ENCODE measurements around the gene KNOP1. TPM values are rescaled to one million over a fixed set of nuclear protein-coding genes. Genes with fewer than 3 reads are reported as not detected.

KNOP1 gene
- total and polyA plus RNA-seq, 2 of the 13 experiments (the other 11 are each of a cell fraction or from before 2014, with no cell fraction given) = 21.2 to 57.5 TPM

DNA sequence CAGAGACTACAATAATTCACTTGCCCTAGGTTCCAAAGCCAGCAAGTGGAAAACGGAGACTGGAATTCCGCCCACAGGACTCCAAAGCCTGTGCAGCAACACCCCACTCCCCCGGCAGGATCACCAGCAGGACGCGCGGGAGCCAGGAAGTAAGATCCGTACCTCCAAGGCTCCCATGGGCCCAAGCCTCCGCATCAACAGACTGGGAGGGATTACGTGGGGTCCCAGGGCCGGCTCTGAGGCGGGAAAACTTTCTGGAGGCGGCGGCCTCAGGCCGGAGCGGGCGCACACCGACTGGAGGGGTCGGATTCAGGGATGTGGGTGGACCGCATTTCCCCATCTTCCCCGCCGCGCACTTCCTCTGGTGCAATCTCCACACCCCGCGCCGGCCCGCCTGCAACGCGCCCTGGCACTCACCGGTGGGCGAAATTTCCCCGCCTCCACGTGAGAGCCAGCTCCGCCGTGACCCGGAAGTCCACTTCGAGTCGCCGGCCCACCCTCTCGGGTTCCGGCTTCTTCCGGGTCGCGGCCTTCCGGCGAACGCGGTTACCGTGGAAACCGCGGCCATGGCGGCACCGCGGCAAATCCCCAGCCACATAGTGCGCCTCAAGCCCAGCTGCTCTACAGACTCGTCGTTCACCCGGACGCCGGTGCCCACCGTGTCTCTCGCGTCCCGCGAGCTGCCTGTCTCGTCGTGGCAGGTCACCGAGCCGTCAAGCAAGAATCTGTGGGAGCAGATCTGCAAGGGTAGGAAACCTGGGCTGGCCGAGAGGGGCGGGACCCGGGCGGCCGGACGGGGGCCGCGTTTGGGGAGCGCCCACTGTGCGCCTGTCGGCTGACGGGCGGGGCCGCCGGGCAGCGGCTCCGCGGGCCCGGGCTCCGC lies at the start of gene KNOP1, which contains the start of gene IQCK (continued):
- peak; percentile 82; the same call in 1 of the 2 replicates for TF ChIP-seq ZSCAN21 (CRISPR knock-in tag; IDR thresholded peaks at IDR 0.05; ENCODE audit: borderline replicate concordance)
- TF ChIP-seq ZNF44 (CRISPR knock-in tag; IDR thresholded peaks at IDR 0.05) = 0 out of 2 replicates have a peak, but pooled peaks have one; percentile 74
- TF ChIP-seq PHF21A (CRISPR knock-in tag; IDR thresholded peaks at IDR 0.05) = 0 out of 2 replicates have a peak, but pooled peaks have one; percentile 9
- peak; percentile 100 for TF ChIP-seq ZNF501 (CRISPR knock-in tag; IDR thresholded peaks at IDR 0.05)
- 0 out of 2 replicates have a peak, but pooled peaks have one; percentile 22 for TF ChIP-seq ZNF256 (CRISPR knock-in tag; conservative IDR thresholded peaks at IDR 0.05)
- peak; percentile 80; the same call in 1 of the 2 replicates for TF ChIP-seq AKAP8 (CRISPR knock-in tag; IDR thresholded peaks at IDR 0.05)
- TF ChIP-seq, protein P1, sequence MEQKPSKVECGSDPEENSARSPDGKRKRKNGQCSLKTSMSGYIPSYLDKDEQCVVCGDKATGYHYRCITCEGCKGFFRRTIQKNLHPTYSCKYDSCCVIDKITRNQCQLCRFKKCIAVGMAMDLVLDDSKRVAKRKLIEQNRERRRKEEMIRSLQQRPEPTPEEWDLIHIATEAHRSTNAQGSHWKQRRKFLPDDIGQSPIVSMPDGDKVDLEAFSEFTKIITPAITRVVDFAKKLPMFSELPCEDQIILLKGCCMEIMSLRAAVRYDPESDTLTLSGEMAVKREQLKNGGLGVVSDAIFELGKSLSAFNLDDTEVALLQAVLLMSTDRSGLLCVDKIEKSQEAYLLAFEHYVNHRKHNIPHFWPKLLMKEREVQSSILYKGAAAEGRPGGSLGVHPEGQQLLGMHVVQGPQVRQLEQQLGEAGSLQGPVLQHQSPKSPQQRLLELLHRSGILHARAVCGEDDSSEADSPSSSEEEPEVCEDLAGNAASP (CRISPR knock-in tag; IDR thresholded peaks at IDR 0.05; ENCODE audit: borderline replicate concordance) = no peak; the same call in 1 of the 2 replicates
- no peak for TF ChIP-seq CBX2 (IDR thresholded peaks at IDR 0.05; ENCODE audit: low read depth, low read length)
- no peak; the same call in 1 of the 2 replicates for TF ChIP-seq CBX2 (CRISPR knock-in tag; IDR thresholded peaks at IDR 0.05; ENCODE audit: low read depth)
- peak; percentile 84 for TF ChIP-seq ISL2 (CRISPR knock-in tag; IDR thresholded peaks at IDR 0.05)
- peak; percentile 49; the same call in 1 of the 2 replicates for TF ChIP-seq ZNF160 (CRISPR knock-in tag; IDR thresholded peaks at IDR 0.05)
- TF ChIP-seq, protein P2, sequence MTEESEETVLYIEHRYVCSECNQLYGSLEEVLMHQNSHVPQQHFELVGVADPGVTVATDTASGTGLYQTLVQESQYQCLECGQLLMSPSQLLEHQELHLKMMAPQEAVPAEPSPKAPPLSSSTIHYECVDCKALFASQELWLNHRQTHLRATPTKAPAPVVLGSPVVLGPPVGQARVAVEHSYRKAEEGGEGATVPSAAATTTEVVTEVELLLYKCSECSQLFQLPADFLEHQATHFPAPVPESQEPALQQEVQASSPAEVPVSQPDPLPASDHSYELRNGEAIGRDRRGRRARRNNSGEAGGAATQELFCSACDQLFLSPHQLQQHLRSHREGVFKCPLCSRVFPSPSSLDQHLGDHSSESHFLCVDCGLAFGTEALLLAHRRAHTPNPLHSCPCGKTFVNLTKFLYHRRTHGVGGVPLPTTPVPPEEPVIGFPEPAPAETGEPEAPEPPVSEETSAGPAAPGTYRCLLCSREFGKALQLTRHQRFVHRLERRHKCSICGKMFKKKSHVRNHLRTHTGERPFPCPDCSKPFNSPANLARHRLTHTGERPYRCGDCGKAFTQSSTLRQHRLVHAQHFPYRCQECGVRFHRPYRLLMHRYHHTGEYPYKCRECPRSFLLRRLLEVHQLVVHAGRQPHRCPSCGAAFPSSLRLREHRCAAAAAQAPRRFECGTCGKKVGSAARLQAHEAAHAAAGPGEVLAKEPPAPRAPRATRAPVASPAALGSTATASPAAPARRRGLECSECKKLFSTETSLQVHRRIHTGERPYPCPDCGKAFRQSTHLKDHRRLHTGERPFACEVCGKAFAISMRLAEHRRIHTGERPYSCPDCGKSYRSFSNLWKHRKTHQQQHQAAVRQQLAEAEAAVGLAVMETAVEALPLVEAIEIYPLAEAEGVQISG (CRISPR knock-in tag; IDR thresholded peaks at IDR 0.05) = peak; percentile 95
- peak; percentile 74; the same call in 1 of the 2 replicates for TF ChIP-seq ZMYM3 (CRISPR knock-in tag; IDR thresholded peaks at IDR 0.05)
- peak; percentile 12; the same call in 1 of the 2 replicates for TF ChIP-seq ZNF766 (CRISPR knock-in tag; IDR thresholded peaks at IDR 0.05; ENCODE audit: borderline replicate concordance)
- peak; percentile 98 for TF ChIP-seq ZNF543 (CRISPR knock-in tag; IDR thresholded peaks at IDR 0.05)
- TF ChIP-seq AGO2 (optimal IDR thresholded peaks at IDR 0.05; ENCODE audit: low read depth, low read length) = peak; percentile 75
- no peak for TF ChIP-seq ZNF7 (CRISPR knock-in tag; IDR thresholded peaks at IDR 0.05)
- peak; percentile 98 for TF ChIP-seq NRL (CRISPR knock-in tag; IDR thresholded peaks at IDR 0.05; ENCODE audit: borderline replicate concordance)
- TF ChIP-seq ZMAT3 (CRISPR knock-in tag; conservative IDR thresholded peaks at IDR 0.05) = peak; percentile 62; the same call in 1 of the 2 replicates
- TF ChIP-seq FOXM1 (CRISPR knock-in tag; IDR thresholded peaks at IDR 0.05) = no peak
- TF ChIP-seq HDAC2 (CRISPR knock-in tag; IDR thresholded peaks at IDR 0.05) = peak; percentile 85
- peak; percentile 98 for TF ChIP-seq ZFY (CRISPR knock-in tag; IDR thresholded peaks at IDR 0.05)
- TF ChIP-seq ZNF556 (CRISPR knock-in tag; IDR thresholded peaks at IDR 0.05; ENCODE audit: borderline replicate concordance) = peak; percentile 99
- TF ChIP-seq RCOR2 (CRISPR knock-in tag; IDR thresholded peaks at IDR 0.05) = no peak
- TF ChIP-seq ZNF33B (CRISPR knock-in tag; IDR thresholded peaks at IDR 0.05) = peak; percentile 88; the same call in 1 of the 2 replicates
- no peak for TF ChIP-seq ZNF878 (CRISPR knock-in tag; IDR thresholded peaks at IDR 0.05)
- TF ChIP-seq ERF (CRISPR knock-in tag; IDR thresholded peaks at IDR 0.05) = peak; percentile 85; the same call in 1 of the 2 replicates
- no peak; the same call in 1 of the 2 replicates for TF ChIP-seq MIXL1 (CRISPR knock-in tag; IDR thresholded peaks at IDR 0.05)
- no peak; the same call in 1 of the 2 replicates for TF ChIP-seq ZNF879 (CRISPR knock-in tag; IDR thresholded peaks at IDR 0.05)

Measured in HepG2 (cell line).